HG03565 (cell line): ENCODE data around the gene KRTCAP2.

Experiments used
- ATAC-seq: cut with Tn5 transposase; IDR thresholded peaks from one replicate; pipeline ENCODE4 v1.9.1; 2021; ENCODE audit warnings: mild to moderate bottlenecking, moderate library complexity; ENCODE audit not compliant: unreplicated experiment

KRTCAP2 gene

GRCh38 chr1:155136748-155137147 is 36.4 kb downstream of the KRTCAP2 start:
- ATAC-seq = no peak

- ATAC-seq = peak; percentile 60
Measured at GRCh38 chr1:155135415-155136028, 37.6 kb downstream of the KRTCAP2 start, which contains the start of gene SLC50A1. TSS of gene SLC50A1 (plus strand) at chr1:155135852. CDS start at chr1:155135912, 60 bp downstream.

GRCh38 chr1:155134880-155135414 is 38.2 kb downstream of the KRTCAP2 start:
- no peak for ATAC-seq

- no peak for ATAC-seq
Measured at GRCh38 chr1:155134322-155134721, 38.8 kb downstream of the KRTCAP2 start.

- ATAC-seq = no peak
Measured at GRCh38 chr1:155133799-155134281, 39.3 kb downstream of the KRTCAP2 start.

- ATAC-seq = no peak
Measured at GRCh38 chr1:155131856-155132255, 41.2 kb downstream of the KRTCAP2 start.

GRCh38 chr1:155131285-155131684 is 41.8 kb downstream of the KRTCAP2 start:
- ATAC-seq = no peak

- ATAC-seq = no peak
Measured at GRCh38 chr1:155130272-155131006, 42.7 kb downstream of the KRTCAP2 start.

- no peak for ATAC-seq
Measured at GRCh38 chr1:155128755-155129473, 44.2 kb downstream of the KRTCAP2 start.

GRCh38 chr1:155127967-155128754 is 44.9 kb downstream of the KRTCAP2 start:
- no peak for ATAC-seq

- no peak for ATAC-seq
Measured at GRCh38 chr1:155127105-155127966, 45.8 kb downstream of the KRTCAP2 start, which contains the start of gene EFNA1. TSS of gene EFNA1 (plus strand) at chr1:155127876. CDS start at chr1:155127978, 102 bp downstream.

GRCh38 chr1:155126556-155127104 is 46.5 kb downstream of the KRTCAP2 start:
- no peak for ATAC-seq

GRCh38 chr1:155125946-155126555 is 47.1 kb downstream of the KRTCAP2 start:
- ATAC-seq = no peak

GRCh38 chr1:155125511-155125945 is 47.6 kb downstream of the KRTCAP2 start:
- ATAC-seq = no peak

- no peak for ATAC-seq
Measured at GRCh38 chr1:155124503-155125463, 48.3 kb downstream of the KRTCAP2 start.

- ATAC-seq = no peak
Measured at GRCh38 chr1:155123801-155124200, 49.3 kb downstream of the KRTCAP2 start.

GRCh38 chr1:155122308-155122707 is 50.8 kb downstream of the KRTCAP2 start:
- ATAC-seq = no peak

- ATAC-seq = no peak
Measured at GRCh38 chr1:155121249-155121648, 51.9 kb downstream of the KRTCAP2 start.
